Erythroblast (primary cell): ENCODE data around the gene HAGH.

Source experiments
- DNase-seq, 2 experiments: peaks; one replicate each; lab custom pipeline; 2025; lab: John Stamatoyannopoulos, UW
- GATA1 ChIP-seq: IDR thresholded peaks from 2 replicates; pipeline ENCODE4 v1.6.1; 2011; ENCODE audit warnings: low read depth, mild to moderate bottlenecking, control low read depth, low read length, moderate library complexity
- POLR2A ChIP-seq: IDR thresholded peaks from 2 replicates; pipeline ENCODE4 v1.6.1; 2011; ENCODE audit warnings: mild to moderate bottlenecking, low read length

Gene HAGH

GRCh38 chr16:1767116-1767994 is 59.3 kb downstream of the HAGH start:
- TF ChIP-seq GATA1 (no peak), POLR2A (no peak)

GRCh38 chr16:1766701-1767100 is 59.9 kb downstream of the HAGH start:
- no peak for TF ChIP-seq GATA1
- TF ChIP-seq POLR2A, result no peak
- DNase-seq, result no peak

More at GRCh38 chr16:1767116-1767994, 59.3 kb downstream of the HAGH start:
- DNase-seq, result no peak

- no peak for TF ChIP-seq GATA1
- TF ChIP-seq POLR2A, result no peak
- DNase-seq, result no peak
Measured at GRCh38 chr16:1766231-1766630, 60.4 kb downstream of the HAGH start.

- DNase-seq, result no peak
- TF ChIP-seq GATA1, result no peak
- no peak for TF ChIP-seq POLR2A
Measured at GRCh38 chr16:1765826-1766225, 60.8 kb downstream of the HAGH start.

- DNase-seq, result no peak
Measured at GRCh38 chr16:1764971-1765370, 61.7 kb downstream of the HAGH start.

GRCh38 chr16:1763521-1764511 is 62.8 kb downstream of the HAGH start:
- TF ChIP-seq GATA1, result no peak
- no peak for TF ChIP-seq POLR2A
- DNase-seq, result peak; percentile 30 to 38

More at GRCh38 chr16:1764971-1765370, 61.7 kb downstream of the HAGH start:
- TF ChIP-seq GATA1 (no peak), POLR2A (no peak)

GRCh38 chr16:1762879-1763520 is 63.6 kb downstream of the HAGH start:
- TF ChIP-seq GATA1 (no peak), POLR2A (no peak)
- DNase-seq, result no peak

- no peak for DNase-seq
- no peak for TF ChIP-seq GATA1
- no peak for TF ChIP-seq POLR2A
Measured at GRCh38 chr16:1762196-1762878, 64.3 kb downstream of the HAGH start.

GRCh38 chr16:1761751-1762150 is 64.9 kb downstream of the HAGH start:
- TF ChIP-seq GATA1 (no peak), POLR2A (no peak)
- no peak for DNase-seq

GRCh38 chr16:1760911-1761310 is 65.7 kb downstream of the HAGH start:
- TF ChIP-seq POLR2A, result no peak
- no peak for TF ChIP-seq GATA1

GRCh38 chr16:1759511-1759910 is 67.1 kb downstream of the HAGH start:
- TF ChIP-seq POLR2A (no peak), GATA1 (no peak)
- no peak for DNase-seq

More at GRCh38 chr16:1760911-1761310, 65.7 kb downstream of the HAGH start:
- DNase-seq, result no peak

GRCh38 chr16:1758923-1759322 is 67.7 kb downstream of the HAGH start:
- TF ChIP-seq POLR2A (no peak), GATA1 (no peak)

More at GRCh38 chr16:1758923-1759322, 67.7 kb downstream of the HAGH start:
- no peak for DNase-seq
